B cell (primary cell): ENCODE results near the gene NECAB2. TPM values are rescaled to one million over a fixed set of nuclear protein-coding genes. Genes with fewer than 3 reads are reported as not detected.

Experiments
- ATAC-seq: fragments of 200-7000 bp; cut with Tn5 transposase; one replicate; pipeline ENCODE4 v1.10.0; 2021; ENCODE audit warnings: low read depth, mild to moderate bottlenecking, moderate number of reproducible peaks, moderate library complexity
- CTCF ChIA-PET: fragments of 350-600 bp; sonication (Branson Sonifier 250); formaldehyde crosslinking; loops from one replicate; lab custom pipeline; 2021; ENCODE audit warnings: antibody characterized with exemption, inconsistent platforms; lab: Charles Lee
- POLR2A ChIA-PET: fragments of 350-600 bp; sonication (Branson Sonifier 250); formaldehyde crosslinking; loops from one replicate; lab custom pipeline; 2021; ENCODE audit warnings: antibody characterized with exemption; lab: Charles Lee
- DNase-seq: peaks from one replicate; pipeline ENCODE4 v3.0.0; 2013
- H2AFZ ChIP-seq: 2 replicates; pipeline ENCODE4 v1.6.1; 2012; ENCODE audit warnings: mild to moderate bottlenecking, low read depth, low read length; ENCODE audit not compliant: insufficient read depth, poor library complexity, severe bottlenecking
- H3K27ac ChIP-seq, 2 donors: 1 replicate in 1 of 2; 2 replicates in 1 of 2; pipeline ENCODE4 v1.5.1; 2012 to 2013; ENCODE audit warnings: low read length in 2 of 2, mild to moderate bottlenecking in 2 of 2, moderate library complexity in 1 of 2
- H3K27me3 ChIP-seq, 4 experiments: fragments of 200-600 bp in 1 of 4; sonication (generic) in 1 of 4; replicated peaks in 1 of 4; 1 replicate in 2 of 4; 2 replicates in 2 of 4; pipeline versions ENCODE4 v1.6.1 to v1.7.0; 2013 to 2016; ENCODE audit warnings: low read length in 3 of 4, mild to moderate bottlenecking in 2 of 4, mixed read lengths in 1 of 4, moderate library complexity in 1 of 4; ENCODE audit not compliant: insufficient read depth in 4 of 4, control insufficient read depth in 3 of 4; ENCODE audit errors: control extremely low read depth in 1 of 4
- H3K36me3 ChIP-seq, 2 experiments: replicated peaks in 1 of 2; 1 replicate in 1 of 2; 2 replicates in 1 of 2; pipeline versions ENCODE4 v1.6.1 to v1.7.1; 2013; ENCODE audit warnings: low read length in 1 of 2; ENCODE audit not compliant: insufficient read depth in 2 of 2, control insufficient read depth in 1 of 2; ENCODE audit errors: control extremely low read depth in 1 of 2, extremely low read depth in 1 of 2
- H3K4me1 ChIP-seq, 2 donors: fragments of 200-600 bp in 1 of 2; sonication (generic) in 1 of 2; 1 replicate in 1 of 2; 2 replicates in 1 of 2; pipeline versions ENCODE4 v1.5.1 to v1.6.1; 2013 to 2017; ENCODE audit warnings: low read length in 2 of 2; ENCODE audit not compliant: control insufficient read depth in 2 of 2, insufficient read depth in 2 of 2
- H3K4me2 ChIP-seq: replicated peaks from 2 replicates; pipeline ENCODE3; 2012; ENCODE audit warnings: mild to moderate bottlenecking, low read depth, low read length; ENCODE audit not compliant: poor library complexity, severe bottlenecking
- H3K4me3 ChIP-seq, 5 experiments: fragments of 200-600 bp in 1 of 5; sonication (generic) in 1 of 5; 1 replicate in 3 of 5; 2 replicates in 2 of 5; pipeline versions ENCODE4 v1.5.1 to v1.7.0; 2011 to 2016; ENCODE audit warnings: low read length in 4 of 5, mild to moderate bottlenecking in 4 of 5, low read depth in 2 of 5, control low read depth in 1 of 5, moderate library complexity in 1 of 5; ENCODE audit not compliant: insufficient read depth in 1 of 5; ENCODE audit errors: control extremely low read depth in 1 of 5, extremely low read depth in 1 of 5
- H3K79me2 ChIP-seq: fragments of 200-600 bp; sonication (generic); one replicate; pipeline ENCODE4 v1.6.0; 2016; ENCODE audit warnings: low read length; ENCODE audit not compliant: control insufficient read depth, insufficient read depth
- H3K9ac ChIP-seq: fragments of 200-600 bp; sonication (generic); 2 replicates; pipeline ENCODE4 v1.6.1; 2017; ENCODE audit warnings: mild to moderate bottlenecking, low read length, moderate library complexity
- H3K9me3 ChIP-seq, 3 donors: one replicate each; pipeline versions ENCODE4 v1.6.1 to v1.7.1; 2013; ENCODE audit warnings: low read length in 2 of 3; ENCODE audit not compliant: control insufficient read depth in 2 of 3, insufficient read depth in 1 of 3; ENCODE audit errors: control extremely low read depth in 1 of 3
- H4K20me1 ChIP-seq: 2 replicates; pipeline ENCODE4 v1.6.0; 2012; ENCODE audit warnings: mild to moderate bottlenecking, low read length; ENCODE audit not compliant: insufficient read depth, control insufficient read depth, poor library complexity, severe bottlenecking
- H3K27ac Mint-ChIP-seq: one replicate; pipeline ENCODE4 v1.8.0; 2021; ENCODE audit warnings: mixed read lengths
- H3K27me3 Mint-ChIP-seq: one replicate; pipeline ENCODE4 v1.8.0; 2021; ENCODE audit warnings: mixed read lengths
- H3K4me1 Mint-ChIP-seq: one replicate; pipeline ENCODE4 v1.8.0; 2021; ENCODE audit warnings: mixed read lengths
- H3K4me3 Mint-ChIP-seq: one replicate; pipeline ENCODE4 v1.8.0; 2021; ENCODE audit warnings: mixed read lengths
- H3K9me3 Mint-ChIP-seq: one replicate; pipeline ENCODE4 v1.8.0; 2022; ENCODE audit warnings: mixed read lengths; ENCODE audit not compliant: insufficient read depth
- CTCF ChIP-seq: fragments of 200-600 bp; IDR thresholded peaks from one replicate; pipeline ENCODE4 v1.8.0; 2022; ENCODE audit warnings: antibody characterized with exemption, mild to moderate bottlenecking
- EZH2 ChIP-seq: IDR thresholded peaks from 2 replicates; pipeline ENCODE4 v1.6.1; 2012; ENCODE audit warnings: borderline replicate concordance, low read depth, mild to moderate bottlenecking, moderate library complexity, low read length; ENCODE audit not compliant: insufficient read depth, poor library complexity, severe bottlenecking
- WGBS: methylation state at CpG from one replicate; pipeline ENCODE4 v1.1.5; 2013; ENCODE audit warnings: missing lambda C conversion rate; ENCODE audit not compliant: insufficient coverage; 5-methylcytosine and 5-hydroxymethylcytosine counted together
- intact Hi-C: fragments of 100-400 bp; cut with micrococcal nuclease; formaldehyde crosslinking; loops from one replicate; pipeline ENCODE4 v1.10.0; 2022
- polyA plus RNA-seq: library from polyadenylated mRNA; depleted of rRNA; stranded (reverse); fragments of >200 nt; gene quantifications from 2 replicates; pipeline ENCODE4 v1.2.3, GENCODE V29; 2012
- total RNA-seq, 2 donors: library from RNA; stranded (reverse); fragments of 120-200 nt in 1 of 2; gene quantifications; 1 replicate in 1 of 2; 2 replicates in 1 of 2; pipeline versions ENCODE4 v1.2.3 to v1.2.4, GENCODE V29; 2013 to 2022

The NECAB2 gene
- total and polyA plus RNA-seq, 2 donors (not counting 1 experiment from before 2014, with no cell fraction given) = not detected

DNA sequence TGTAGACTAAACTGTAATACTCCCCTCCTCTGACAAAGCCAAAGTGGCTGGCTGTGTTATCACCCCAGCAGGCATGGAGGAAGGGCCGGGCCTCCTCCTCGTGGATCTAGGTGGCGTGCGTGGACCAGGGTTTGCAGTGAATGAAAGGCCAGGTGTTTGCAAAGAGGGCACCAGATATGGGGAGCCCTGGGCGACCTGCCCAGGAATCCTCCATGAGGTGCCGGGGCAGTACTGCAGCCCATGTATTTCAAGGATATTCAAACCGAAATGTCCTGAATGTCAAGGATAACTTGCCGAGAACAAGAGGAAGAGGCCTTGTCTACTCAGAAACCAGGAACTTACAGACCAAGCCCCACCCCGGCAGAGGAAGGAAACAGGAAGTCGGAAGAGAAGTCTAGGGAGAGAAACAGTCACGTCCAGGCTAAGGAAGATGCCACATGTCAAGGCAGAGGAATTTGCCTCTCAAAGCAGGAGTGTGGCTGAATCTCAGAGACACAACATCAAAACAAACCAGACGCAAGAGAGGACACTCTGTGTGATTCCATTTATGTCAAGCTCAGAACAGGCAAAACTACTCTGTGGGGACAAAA is 28.7 kb upstream of the NECAB2 start:
- Mint-ChIP-seq H3K27me3 (peaks cover 7% of the 10 kb centered on the region), H3K4me3 (no peak overlapping the region), H3K27ac (no peak overlapping the region), H3K9me3 (no peaks in the 10 kb centered on the region), H3K4me1 (peaks cover 4% of the 10 kb centered on the region)
- no peak for ATAC-seq
- 89% methylated on average over 8 of the region's 12 CpGs for WGBS
- H3K27ac ChIP-seq = no peak overlapping the region
- H3K4me2 ChIP-seq = no peak overlapping the region
- ChIA-PET CTCF (no interaction called here), POLR2A (no interaction called here)
- no peaks in the 10 kb centered on the region for H4K20me1 ChIP-seq
- TF ChIP-seq CTCF = no peak
- TF ChIP-seq EZH2 = no peak
- no peaks in the 10 kb centered on the region for H3K4me1 ChIP-seq
- H3K9me3 ChIP-seq = no peaks in the 10 kb centered on the region
- DNase-seq = no peak
- H3K79me2 ChIP-seq = no peaks in the 10 kb centered on the region
- H3K36me3 ChIP-seq = no peaks in the 10 kb centered on the region
- no peaks in the 10 kb centered on the region for H3K27me3 ChIP-seq
- no peak overlapping the region for H2AFZ ChIP-seq
- H3K4me3 ChIP-seq = no peak overlapping the region
- intact Hi-C loops = no loop called here
- no peak overlapping the region for H3K9ac ChIP-seq

DNA sequence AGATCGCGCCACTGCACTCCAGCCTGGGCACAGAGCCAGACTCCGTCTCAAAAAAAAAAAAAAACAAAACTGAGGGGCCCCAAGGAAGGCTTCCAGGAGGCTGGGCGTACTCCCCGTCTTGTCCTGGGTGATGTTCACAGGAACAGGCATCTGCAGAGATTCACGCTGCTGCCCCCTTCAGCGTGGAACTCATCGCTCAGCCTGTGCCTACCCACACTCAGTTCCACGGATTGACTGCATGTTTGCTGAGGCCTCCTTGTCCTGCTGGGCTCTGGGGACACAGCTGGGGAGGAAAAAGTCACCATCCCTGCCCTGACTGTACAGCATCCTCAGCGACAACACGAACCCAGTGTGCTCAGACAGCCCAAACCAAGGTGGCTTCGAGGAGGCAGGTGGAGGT is 27.9 kb upstream of the NECAB2 start:
- Histone ChIP-seq H3K9me3 (no peaks in the 10 kb centered on the region), H3K4me1 (no peaks in the 10 kb centered on the region), H3K36me3 (no peaks in the 10 kb centered on the region), H3K79me2 (no peaks in the 10 kb centered on the region), H3K27ac (no peak overlapping the region), H3K27me3 (no peaks in the 10 kb centered on the region), H3K9ac (no peak overlapping the region), H3K4me2 (no peak overlapping the region), H4K20me1 (no peaks in the 10 kb centered on the region), H2AFZ (no peak overlapping the region), H3K4me3 (no peak overlapping the region)
- 85% methylated on average over 9 of the region's 12 CpGs for WGBS
- intact Hi-C loops = no loop called here
- H3K27ac Mint-ChIP-seq = no peak overlapping the region
- DNase-seq (no peak), ATAC-seq (no peak)
- peaks cover 4% of the 10 kb centered on the region for H3K4me1 Mint-ChIP-seq
- no peak for TF ChIP-seq EZH2
- no peak for TF ChIP-seq CTCF
- CTCF ChIA-PET = interaction anchor here (0.9 kb wide), 1 partner anchor 17 kb away, joined by 3 read pairs; no protein-coding TSS in a partner anchor
- H3K4me3 Mint-ChIP-seq = no peak overlapping the region
- no peaks in the 10 kb centered on the region for H3K9me3 Mint-ChIP-seq
- H3K27me3 Mint-ChIP-seq = peaks cover 7% of the 10 kb centered on the region
- POLR2A ChIA-PET = no interaction called here
